Lower leg skin (tissue), 4 donors: Measurements from ENCODE around the gene PGAP1. TPM values are rescaled to one million over a fixed set of nuclear protein-coding genes. Genes with fewer than 3 reads are reported as not detected.

ENCODE experiments used
- DNase-seq, 2 donors: peaks; one replicate each; pipeline ENCODE4 v3.0.0-alpha.2; 2019; ENCODE audit warnings: low spot score in 2 of 2
- H3K4me3 ChIP-seq: fragments of 200-600 bp; sonication (generic); 2 replicates; pipeline ENCODE4 v1.5.1; 2017; ENCODE audit warnings: mild to moderate bottlenecking, low read depth; ENCODE audit not compliant: poor library complexity, severe bottlenecking
- POLR2A ChIP-seq, 2 donors: fragments of 450-650 bp; IDR thresholded peaks; one replicate each; pipeline ENCODE4 v1.6.1; 2016 to 2017; ENCODE audit warnings: antibody characterized with exemption in 2 of 2, mild to moderate bottlenecking in 1 of 2, moderate library complexity in 1 of 2
- WGBS, 2 donors: methylation state at CpG; one replicate each; pipeline ENCODE4 v1.1.5; 2018; 5-methylcytosine and 5-hydroxymethylcytosine counted together
- intact Hi-C: fragments of 100-400 bp; cut with DNase I; formaldehyde crosslinking; loops from one replicate; pipeline ENCODE4 v1.15.0; 2023; ENCODE audit warnings: low total_unique reads
- total RNA-seq, 4 donors: library from RNA; depleted of rRNA; stranded (reverse); fragments of >200 nt; gene quantifications; one replicate each; pipeline ENCODE4 v1.1.0, GENCODE V29; 2016
- TF ChIP-seq, protein P1 (sequence below), 3 donors: fragments of 450-650 bp; IDR thresholded peaks; one replicate each; pipeline ENCODE4 v1.5.1; 2016; ENCODE audit warnings: antibody characterized with exemption in 3 of 3, mild to moderate bottlenecking in 3 of 3, moderate library complexity in 2 of 3

The PGAP1 gene
- total RNA-seq, 4 donors from 2014 or later, result 20.0 to 25.4 (median 23.6) TPM

DNA sequence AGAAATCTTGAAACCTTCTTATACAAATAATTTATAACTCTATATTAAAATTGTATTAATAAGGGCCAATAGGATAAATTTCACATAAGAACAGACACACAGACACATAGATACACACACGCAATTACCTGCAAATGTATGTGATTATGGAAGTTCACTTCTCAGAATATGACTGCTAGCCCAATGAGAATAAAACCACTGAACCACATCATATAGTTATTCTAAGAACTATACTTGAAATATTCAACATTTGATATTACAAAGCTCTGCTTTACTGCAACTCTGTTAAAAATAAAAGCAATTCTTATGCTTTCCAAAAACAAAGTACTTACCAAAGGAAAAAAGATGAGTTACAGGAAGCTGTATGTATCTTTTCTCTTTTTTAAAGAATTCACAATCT lies 51.1 kb downstream of the PGAP1 start:
- DNase-seq, result no peak
- WGBS, 2 donors, result 84 to 93% methylated on average over 1 of the region's 1 CpG
- TF ChIP-seq, protein P1, sequence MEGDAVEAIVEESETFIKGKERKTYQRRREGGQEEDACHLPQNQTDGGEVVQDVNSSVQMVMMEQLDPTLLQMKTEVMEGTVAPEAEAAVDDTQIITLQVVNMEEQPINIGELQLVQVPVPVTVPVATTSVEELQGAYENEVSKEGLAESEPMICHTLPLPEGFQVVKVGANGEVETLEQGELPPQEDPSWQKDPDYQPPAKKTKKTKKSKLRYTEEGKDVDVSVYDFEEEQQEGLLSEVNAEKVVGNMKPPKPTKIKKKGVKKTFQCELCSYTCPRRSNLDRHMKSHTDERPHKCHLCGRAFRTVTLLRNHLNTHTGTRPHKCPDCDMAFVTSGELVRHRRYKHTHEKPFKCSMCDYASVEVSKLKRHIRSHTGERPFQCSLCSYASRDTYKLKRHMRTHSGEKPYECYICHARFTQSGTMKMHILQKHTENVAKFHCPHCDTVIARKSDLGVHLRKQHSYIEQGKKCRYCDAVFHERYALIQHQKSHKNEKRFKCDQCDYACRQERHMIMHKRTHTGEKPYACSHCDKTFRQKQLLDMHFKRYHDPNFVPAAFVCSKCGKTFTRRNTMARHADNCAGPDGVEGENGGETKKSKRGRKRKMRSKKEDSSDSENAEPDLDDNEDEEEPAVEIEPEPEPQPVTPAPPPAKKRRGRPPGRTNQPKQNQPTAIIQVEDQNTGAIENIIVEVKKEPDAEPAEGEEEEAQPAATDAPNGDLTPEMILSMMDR (IDR thresholded peaks at IDR 0.05), result no peak
- TF ChIP-seq POLR2A (IDR thresholded peaks at IDR 0.05), result no peak
- no peak overlapping the region for H3K4me3 ChIP-seq
- intact Hi-C loops, result no loop called here

DNA sequence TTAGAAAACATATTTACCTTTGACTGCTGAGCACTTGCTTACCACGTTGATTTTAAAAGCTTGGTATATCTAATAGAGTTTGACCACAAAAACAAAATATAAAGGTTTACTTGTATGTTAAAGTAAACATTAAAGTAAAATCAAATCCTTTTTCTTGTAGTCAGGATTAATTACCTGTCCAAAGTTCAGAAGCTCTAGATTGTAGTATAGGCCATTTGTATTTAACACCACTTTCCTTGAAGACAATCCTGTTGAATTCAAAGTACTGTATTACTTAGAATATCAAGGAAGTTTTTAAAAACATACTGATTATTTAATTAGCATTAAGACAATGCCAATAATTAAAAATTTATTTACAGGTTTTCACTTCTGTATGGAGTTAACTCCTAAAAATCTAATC lies 53.0 kb downstream of the PGAP1 start:
- DNase-seq, result no peak
- 92 to 95% methylated on average over 1 of the region's 1 CpG for WGBS, 2 donors
- intact Hi-C loops, result no loop called here

DNA sequence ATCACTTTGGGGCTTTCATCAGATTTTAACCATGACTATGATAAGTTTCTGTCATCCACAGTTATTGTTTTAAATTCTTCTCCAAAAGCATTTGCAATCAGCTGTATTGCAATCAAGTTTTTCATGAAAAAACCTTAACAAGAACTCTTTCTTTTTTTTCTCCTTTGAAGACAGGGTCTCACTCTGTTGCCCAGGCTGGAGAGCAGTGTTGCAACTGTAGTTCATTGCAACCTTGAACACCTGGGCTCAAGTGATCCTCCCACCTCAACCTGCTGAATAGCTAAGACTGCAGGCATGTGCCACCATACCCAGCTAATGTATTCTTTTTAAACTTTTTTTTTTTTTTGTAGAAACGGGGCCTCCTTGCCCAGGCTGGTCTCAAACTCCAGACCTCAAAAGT lies 71.9 kb downstream of the PGAP1 start:
- WGBS, 2 donors, result 87 to 96% methylated on average over 1 of the region's 1 CpG
- no peak for DNase-seq
- intact Hi-C loops, result no loop called here
- H3K4me3 ChIP-seq, result no peak overlapping the region
- TF ChIP-seq POLR2A (IDR thresholded peaks at IDR 0.05), result no peak
- TF ChIP-seq, protein P1 (IDR thresholded peaks at IDR 0.05), result no peak

More for the DNA sequence above, 53.0 kb downstream of the PGAP1 start:
- no peak for TF ChIP-seq POLR2A (IDR thresholded peaks at IDR 0.05)
- TF ChIP-seq, protein P1 (IDR thresholded peaks at IDR 0.05), result no peak
- H3K4me3 ChIP-seq, result no peak overlapping the region

DNA sequence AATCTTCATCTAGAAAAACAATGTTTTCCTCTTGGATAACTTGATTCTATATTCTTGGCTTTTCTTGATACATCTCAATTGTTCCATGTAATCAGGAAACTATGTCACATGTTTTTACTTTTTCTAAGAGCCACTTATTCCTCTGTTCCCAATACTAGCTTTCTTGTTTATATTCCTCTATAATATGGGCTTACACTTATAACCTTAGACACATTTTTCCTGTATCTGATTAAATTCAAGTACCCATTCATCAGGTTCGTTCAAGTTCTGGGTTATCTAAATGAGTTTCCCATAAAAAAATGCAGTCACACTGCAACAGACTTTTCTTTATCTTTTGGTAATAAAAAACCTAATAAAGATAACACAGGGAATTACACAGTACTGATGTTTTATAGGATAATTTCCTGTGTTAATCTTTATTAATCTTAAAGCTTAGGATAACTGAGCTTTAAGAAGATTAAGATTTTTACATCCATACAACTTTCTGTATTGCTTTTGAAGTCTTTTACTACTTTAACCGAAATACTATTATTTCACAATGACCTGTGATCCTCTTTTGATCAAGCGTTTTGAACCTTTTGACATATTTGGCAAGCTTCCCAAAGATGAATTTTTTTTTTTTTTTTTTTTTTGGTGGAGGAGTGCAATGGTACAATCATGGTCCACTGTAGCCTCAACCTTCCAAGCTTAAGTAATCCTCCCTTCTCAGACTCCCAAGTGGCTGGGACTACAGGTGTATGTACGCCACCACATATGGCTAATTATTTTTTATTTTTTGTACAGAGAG lies 73.0 kb downstream of the PGAP1 start:
- no peak overlapping the region for H3K4me3 ChIP-seq
- TF ChIP-seq POLR2A (IDR thresholded peaks at IDR 0.05), result no peak
- whole genome bisulfite sequencing, 2 donors, result 76 to 78% methylated on average over 4 of the region's 4 CpGs
- intact Hi-C loops, result no loop called here
- DNase-seq, result no peak

DNA sequence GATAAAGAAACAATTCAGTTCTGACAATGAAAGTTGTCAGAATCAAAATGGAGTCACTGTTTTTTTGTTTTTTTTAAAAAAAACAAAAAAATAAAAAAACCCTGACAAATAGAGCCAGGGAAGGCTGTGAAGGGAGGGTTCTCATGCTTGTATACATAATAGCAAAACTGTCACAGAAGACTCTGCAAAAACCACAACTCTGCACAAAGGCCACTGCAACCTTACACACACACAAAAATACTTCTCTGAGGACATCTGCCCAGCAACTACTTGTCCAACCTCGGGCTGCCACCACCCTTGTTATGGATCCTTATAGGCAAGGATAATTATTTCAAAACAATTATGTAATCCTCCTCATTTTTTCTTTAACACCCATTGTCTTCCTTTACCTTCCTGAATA lies 75.4 kb downstream of the PGAP1 start:
- DNase-seq, result no peak
- intact Hi-C loops, result no loop called here
- no peak overlapping the region for H3K4me3 ChIP-seq
- TF ChIP-seq POLR2A (IDR thresholded peaks at IDR 0.05), result no peak
- TF ChIP-seq, protein P1 (IDR thresholded peaks at IDR 0.05), result no peak
- WGBS, 2 donors, result 72 to 93% methylated on average over 1 of the region's 1 CpG

DNA sequence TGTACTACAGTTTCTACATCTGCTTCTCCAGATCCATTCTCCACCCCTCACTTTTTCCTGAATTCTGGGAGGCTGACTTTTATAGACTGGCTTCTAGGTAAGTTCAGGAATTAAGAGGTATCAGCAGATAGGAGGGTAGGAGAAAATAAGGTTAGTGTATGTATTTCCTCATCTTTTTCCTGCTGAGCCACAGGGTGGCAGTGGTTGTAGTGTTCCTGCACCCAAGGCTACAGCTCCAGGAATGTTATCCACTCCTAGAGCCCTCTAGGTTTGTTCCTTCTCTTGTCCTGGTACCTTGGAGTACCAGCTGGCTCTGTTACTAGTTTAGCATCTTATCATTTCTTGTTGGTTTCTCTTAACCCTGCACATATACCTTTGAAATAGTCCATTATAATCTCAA lies 76.6 kb downstream of the PGAP1 start:
- H3K4me3 ChIP-seq, result no peak overlapping the region
- TF ChIP-seq, protein P1 (IDR thresholded peaks at IDR 0.05), result no peak
- TF ChIP-seq POLR2A (IDR thresholded peaks at IDR 0.05), result no peak
- DNase-seq, result no peak
- intact Hi-C loops, result no loop called here
